H1 (cell line): ENCODE results near the gene TOP2A. TPM values are rescaled to one million over a fixed set of nuclear protein-coding genes. Genes with fewer than 3 reads are reported as not detected.

Source experiments
- CTCF ChIA-PET: fragments of 300-600 bp; sonication (Branson Sonifier 250); formaldehyde crosslinking; loops from one replicate; lab custom pipeline; 2021; ENCODE audit not compliant: partially characterized antibody; lab: Charles Lee
- POLR2A ChIA-PET: fragments of 300-600 bp; sonication (Branson Sonifier 250); formaldehyde crosslinking; loops from one replicate; lab custom pipeline; 2021; ENCODE audit warnings: inconsistent platforms; ENCODE audit not compliant: partially characterized antibody; lab: Charles Lee
- DNase-seq, 2 experiments: peaks; one replicate each; pipeline versions ENCODE4 v3.0.0 to v3.0.0-alpha.2; 2010 to 2022; ENCODE audit warnings: low spot score in 2 of 2, low read depth in 1 of 2, mixed read lengths in 1 of 2
- FAIRE-seq: peaks from 2 replicates; lab custom pipeline; 2011; peaks lifted over from hg19 to GRCh38; lab: Jason Lieb, UNC
- H2AFZ ChIP-seq: 2 replicates; pipeline ENCODE4 v1.8.1; 2012; ENCODE audit warnings: low read length, inconsistent platforms
- H2AK5ac ChIP-seq: 2 replicates; pipeline ENCODE4 v1.6.1; 2013; ENCODE audit warnings: low read depth, low read length
- H2BK120ac ChIP-seq: replicated peaks from 2 replicates; pipeline ENCODE3; 2013; ENCODE audit warnings: low read depth, low read length, inconsistent platforms
- H2BK12ac ChIP-seq: 2 replicates; pipeline ENCODE4 v1.6.1; 2013; ENCODE audit warnings: low read depth, low read length
- H2BK15ac ChIP-seq: 2 replicates; pipeline ENCODE4 v1.6.1; 2013; ENCODE audit warnings: low read length
- H2BK20ac ChIP-seq: 2 replicates; pipeline ENCODE4 v1.6.1; 2013; ENCODE audit warnings: low read length
- H2BK5ac ChIP-seq: 2 replicates; pipeline ENCODE4 v1.6.1; 2013; ENCODE audit warnings: low read depth, low read length
- H3K14ac ChIP-seq: 2 replicates; pipeline ENCODE4 v1.6.1; 2013; ENCODE audit warnings: inconsistent platforms; ENCODE audit not compliant: insufficient read length
- H3K18ac ChIP-seq: 2 replicates; pipeline ENCODE4 v1.6.1; 2013; ENCODE audit warnings: low read length; ENCODE audit errors: extremely low read depth
- H3K23ac ChIP-seq: 2 replicates; pipeline ENCODE4 v1.6.1; 2013; ENCODE audit warnings: inconsistent platforms; ENCODE audit not compliant: insufficient read length
- H3K23me2 ChIP-seq: 2 replicates; pipeline ENCODE4 v1.6.1; 2013; ENCODE audit warnings: low read depth, low read length
- H3K27ac ChIP-seq: 2 replicates; pipeline ENCODE4 v1.6.1; 2011; ENCODE audit warnings: low read depth, low read length, inconsistent platforms
- H3K27me3 ChIP-seq, 4 experiments: replicated peaks in 1 of 4; 1 replicate in 1 of 4; 2 replicates in 3 of 4; pipeline versions ENCODE4 v1.6.1 to v1.8.1; 2011 to 2013; ENCODE audit warnings: low read length in 3 of 4, mild to moderate bottlenecking in 3 of 4, inconsistent platforms in 2 of 4, mixed read lengths in 2 of 4, moderate library complexity in 1 of 4; ENCODE audit not compliant: control insufficient read depth in 3 of 4, insufficient read depth in 3 of 4; ENCODE audit errors: extremely low read depth in 1 of 4
- H3K36me3 ChIP-seq, 4 experiments: 2 replicates each; pipeline versions ENCODE4 v1.6.1 to v1.8.1; 2011 to 2013; ENCODE audit warnings: mild to moderate bottlenecking in 4 of 4, low read length in 3 of 4, moderate library complexity in 2 of 4, control low read depth in 1 of 4, inconsistent platforms in 1 of 4; ENCODE audit not compliant: insufficient read depth in 4 of 4, control insufficient read depth in 2 of 4
- H3K4ac ChIP-seq: replicated peaks from 2 replicates; pipeline ENCODE3; 2013; ENCODE audit warnings: low read length, low read depth, mixed read lengths, inconsistent platforms; ENCODE audit not compliant: insufficient read length
- H3K4me1 ChIP-seq, 4 experiments: replicated peaks in 1 of 4; 1 replicate in 1 of 4; 2 replicates in 3 of 4; pipeline versions ENCODE4 v1.6.1 to v1.8.1; 2011 to 2013; ENCODE audit warnings: low read length in 3 of 4, inconsistent platforms in 2 of 4, mixed read lengths in 1 of 4; ENCODE audit not compliant: insufficient read depth in 4 of 4, control insufficient read depth in 3 of 4
- H3K4me2 ChIP-seq, 2 experiments: 2 replicates each; pipeline versions ENCODE4 v1.6.1 to v1.8.1; 2011 to 2013; ENCODE audit warnings: low read depth in 2 of 2, low read length in 2 of 2, control low read depth in 1 of 2, inconsistent platforms in 1 of 2, mild to moderate bottlenecking in 1 of 2; ENCODE audit not compliant: insufficient read depth in 1 of 2
- H3K4me3 ChIP-seq, 4 experiments: fragments of 200-600, 300-600 bp in 1 of 4; sonication (generic), shearing (Covaris generic), sonication (Bioruptor Twin) in 1 of 4; 2 replicates each; pipeline versions ENCODE4 v1.5.1 to v1.8.1; 2011 to 2016; ENCODE audit warnings: low read length in 4 of 4, low read depth in 3 of 4, control low read depth in 2 of 4, inconsistent platforms in 2 of 4, mild to moderate bottlenecking in 2 of 4, mixed read lengths in 1 of 4, moderate library complexity in 1 of 4; ENCODE audit not compliant: insufficient read depth in 2 of 4; ENCODE audit errors: extremely low read depth in 1 of 4
- H3K56ac ChIP-seq: replicated peaks from 2 replicates; pipeline ENCODE3; 2013; ENCODE audit warnings: low read depth, mild to moderate bottlenecking, mixed read lengths, low read length, inconsistent platforms; ENCODE audit not compliant: insufficient read length
- H3K79me1 ChIP-seq: 2 replicates; pipeline ENCODE4 v1.6.1; 2013; ENCODE audit warnings: low read depth, low read length, control low read depth
- H3K79me2 ChIP-seq, 2 experiments: 2 replicates each; pipeline versions ENCODE4 v1.6.1 to v1.8.1; 2012 to 2013; ENCODE audit warnings: low read length in 2 of 2, mild to moderate bottlenecking in 2 of 2, inconsistent platforms in 1 of 2; ENCODE audit not compliant: insufficient read depth in 2 of 2, control insufficient read depth in 1 of 2
- H3K9ac ChIP-seq, 4 experiments: replicated peaks in 1 of 4; 1 replicate in 1 of 4; 2 replicates in 3 of 4; pipeline versions ENCODE4 v1.6.1 to v1.8.1; 2011 to 2013; ENCODE audit warnings: low read depth in 3 of 4, low read length in 3 of 4, control low read depth in 2 of 4, mild to moderate bottlenecking in 2 of 4, moderate library complexity in 2 of 4, inconsistent platforms in 1 of 4; ENCODE audit errors: extremely low read depth in 1 of 4
- H3K9me3 ChIP-seq, 2 experiments: 2 replicates each; pipeline versions ENCODE4 v1.6.1 to v1.8.1; 2012 to 2013; ENCODE audit warnings: mild to moderate bottlenecking in 2 of 2, moderate library complexity in 2 of 2, control low read depth in 1 of 2, inconsistent platforms in 1 of 2, low read depth in 1 of 2, low read length in 1 of 2, mixed read lengths in 1 of 2; ENCODE audit not compliant: insufficient read depth in 2 of 2
- H4K20me1 ChIP-seq, 2 experiments: replicated peaks in 1 of 2; 2 replicates each; pipeline versions ENCODE3 to v1.8.1; 2011 to 2013; ENCODE audit warnings: inconsistent platforms in 2 of 2, low read length in 2 of 2, mild to moderate bottlenecking in 1 of 2; ENCODE audit not compliant: insufficient read depth in 2 of 2, control insufficient read depth in 1 of 2
- H4K5ac ChIP-seq: 2 replicates; pipeline ENCODE4 v1.6.1; 2013; ENCODE audit warnings: low read length, low read depth, mixed read lengths, inconsistent platforms; ENCODE audit not compliant: insufficient read length
- H4K8ac ChIP-seq: 2 replicates; pipeline ENCODE4 v1.8.0; 2013; ENCODE audit warnings: mild to moderate bottlenecking, moderate library complexity, low read length, inconsistent platforms; ENCODE audit not compliant: insufficient read depth; ENCODE audit errors: extremely low read depth
- H4K91ac ChIP-seq: replicated peaks from 2 replicates; pipeline ENCODE3; 2013; ENCODE audit warnings: low read length, mixed read lengths, inconsistent platforms; ENCODE audit not compliant: insufficient read length
- CEBPB ChIP-seq: IDR thresholded peaks from 2 replicates; pipeline ENCODE4 v1.6.1; 2012; ENCODE audit warnings: low read depth, low read length
- CTBP2 ChIP-seq: IDR thresholded peaks from 2 replicates; pipeline ENCODE4 v1.7.0; 2011; ENCODE audit warnings: borderline replicate concordance, mild to moderate bottlenecking, moderate library complexity, mixed read lengths, low read length; ENCODE audit not compliant: insufficient read depth, insufficient read length
- PHF8 ChIP-seq: fragments of 200-600 bp; sonication (generic); conservative IDR thresholded peaks from 2 replicates; pipeline ENCODE4 v1.7.1; 2012; ENCODE audit warnings: low read depth, mild to moderate bottlenecking, inconsistent platforms, low read length, moderate library complexity
- RFX5 ChIP-seq: IDR thresholded peaks from 2 replicates; pipeline ENCODE4 v1.6.1; 2011; ENCODE audit warnings: low read depth, low read length, improper control_type of control experiment, borderline replicate concordance
- polyA plus RNA-seq, 7 experiments: library from polyadenylated mRNA; depleted of rRNA in 3 of 7; stranded (reverse) in 5 of 7; unstranded in 2 of 7; fragments of >200 nt in 5 of 7; fragments of 200-250 nt in 2 of 7; gene quantifications; 1 replicate in 5 of 7; 2 replicates in 1 of 7; 4 replicates in 1 of 7; pipeline versions ENCODE4 v1.2.1 to v1.2.3, GENCODE V29; 2011 to 2013; ENCODE audit warnings: missing spikeins in 2 of 7, mixed read lengths in 2 of 7
- total RNA-seq: library from RNA; stranded (reverse); fragmentation: NEBNext Ultra II Directional; extraction: Animal tissue kit (Norgen Biotek cat#: 25700); gene quantifications from 2 replicates; pipeline ENCODE4 v1.2.1, GENCODE V29; 2021

Gene TOP2A
- total and polyA plus RNA-seq, 2 of the 8 experiments (the other 6 are each of a cell fraction or from before 2014, with no cell fraction given): 83.1 to 291 TPM

DNA sequence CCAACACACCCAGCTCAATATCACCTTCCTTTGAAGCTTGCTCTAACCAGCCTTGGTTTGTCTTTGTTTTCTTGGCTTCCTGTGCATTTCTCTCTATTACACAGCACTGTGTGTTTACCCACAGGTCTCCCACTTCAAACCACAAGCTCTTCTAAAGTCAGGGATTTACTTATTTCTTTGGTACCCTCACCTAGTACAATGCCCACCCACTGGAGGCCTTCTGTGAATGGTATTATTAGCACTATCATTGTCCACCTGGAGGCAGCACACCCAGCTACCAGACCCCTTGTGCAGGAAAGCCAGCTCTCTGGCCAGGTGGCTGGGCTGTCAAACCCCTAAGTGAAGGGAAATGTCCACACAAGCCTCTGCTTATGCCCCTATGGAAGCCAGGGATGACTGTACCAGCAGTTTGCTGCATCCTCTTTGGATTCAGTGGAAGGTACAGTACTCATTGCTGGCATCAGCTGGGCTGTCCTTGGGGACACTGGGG, 9.4 kb upstream of the TOP2A start:
- no peaks in the 10 kb centered on the region for H3K79me2 ChIP-seq
- H2AFZ ChIP-seq: no peak overlapping the region
- no peak overlapping the region for H3K27ac ChIP-seq
- no peak overlapping the region for H3K4me3 ChIP-seq
- ChIA-PET CTCF (interaction anchor here (0.6 to 6.0 kb wide), 14 partner anchors 8 to 1123 kb away, joined by 3 to 50 read pairs (median 5); partner anchors contain the start of gene TOP2A), POLR2A (interaction anchor here (1.6 to 2.1 kb wide), 2 partner anchors 10 to 34 kb away, joined by 5 read pairs; partner anchors contain the start of gene TOP2A)
- H3K56ac ChIP-seq: no peak overlapping the region
- no peak overlapping the region for H3K14ac ChIP-seq
- H4K91ac ChIP-seq: no peak overlapping the region
- H2BK120ac ChIP-seq: no peak overlapping the region
- DNase-seq: peak in 1 of 2 experiments; percentile 40
- no peak overlapping the region for H3K9ac ChIP-seq
- H3K27me3 ChIP-seq: no peaks in the 10 kb centered on the region
- no peak overlapping the region for H2BK20ac ChIP-seq
- no peak overlapping the region for H2BK15ac ChIP-seq
- H2BK12ac ChIP-seq: no peak overlapping the region
- no peak overlapping the region for H4K5ac ChIP-seq
- no peaks in the 10 kb centered on the region for H3K79me1 ChIP-seq
- no peak overlapping the region for H4K8ac ChIP-seq
- H3K23ac ChIP-seq: no peak overlapping the region
- TF ChIP-seq CTBP2 (no peak), CEBPB (no peak), PHF8 (no peak), RFX5 (no peak)
- H3K23me2 ChIP-seq: no peaks in the 10 kb centered on the region; the same call in 1 of the 2 replicates
- H3K4ac ChIP-seq: no peak overlapping the region
- H4K20me1 ChIP-seq: no peaks in the 10 kb centered on the region
- peaks cover 3 to 12% (median 4%) of the 10 kb centered on the region in 4 experiments for H3K4me1 ChIP-seq
- no peak overlapping the region for H2BK5ac ChIP-seq
- FAIRE-seq: no peak
- no peak overlapping the region for H3K4me2 ChIP-seq
- H3K9me3 ChIP-seq: no peaks in the 10 kb centered on the region
- H3K18ac ChIP-seq: no peak overlapping the region
- H3K36me3 ChIP-seq: no peaks in the 10 kb centered on the region
- H2AK5ac ChIP-seq: no peak overlapping the region
